Keratinocyte (primary cell): ENCODE data around the gene FXYD2. TPM values are rescaled to one million over a fixed set of nuclear protein-coding genes. Genes with fewer than 3 reads are reported as not detected.

Experiments
- DNase-seq: peaks from one replicate; pipeline ENCODE4 v3.0.0-alpha.2; 2011; ENCODE audit warnings: low read depth, missing footprints, low spot score
- FAIRE-seq: peaks from 2 replicates; lab custom pipeline; 2011; peaks lifted over from hg19 to GRCh38; lab: Jason Lieb, UNC
- H2AFZ ChIP-seq: 2 replicates; pipeline ENCODE4 v1.6.0; 2012; ENCODE audit warnings: low read length, control low read depth, inconsistent platforms; ENCODE audit not compliant: control insufficient read depth
- H3K27ac ChIP-seq: 2 replicates; pipeline ENCODE4 v1.5.1; 2011; ENCODE audit warnings: low read length; ENCODE audit not compliant: control insufficient read depth, insufficient read depth
- H3K27me3 ChIP-seq: 3 replicates; pipeline ENCODE4 v1.6.0; 2011; ENCODE audit warnings: low read length; ENCODE audit not compliant: control insufficient read depth, insufficient read depth; ENCODE audit errors: extremely low read depth
- H3K36me3 ChIP-seq, 2 experiments: 2 replicates in 1 of 2; 3 replicates in 1 of 2; pipeline ENCODE4 v1.5.1; 2011; ENCODE audit warnings: low read length in 2 of 2, mild to moderate bottlenecking in 1 of 2; ENCODE audit not compliant: control insufficient read depth in 2 of 2, insufficient read depth in 2 of 2; ENCODE audit errors: extremely low read depth in 1 of 2
- H3K4me1 ChIP-seq: 3 replicates; pipeline ENCODE4 v1.5.1; 2011; ENCODE audit warnings: low read length; ENCODE audit not compliant: control insufficient read depth, insufficient read depth; ENCODE audit errors: extremely low read depth
- H3K4me2 ChIP-seq: 3 replicates; pipeline ENCODE4 v1.6.0; 2011; ENCODE audit warnings: low read depth, low read length; ENCODE audit not compliant: control insufficient read depth, insufficient read depth; ENCODE audit errors: extremely low read depth
- H3K4me3 ChIP-seq, 3 experiments: fragments of 200-600 bp in 1 of 3; sonication (generic) in 1 of 3; 2 replicates in 2 of 3; 3 replicates in 1 of 3; pipeline ENCODE4 v1.5.1; 2011 to 2016; ENCODE audit warnings: low read length in 3 of 3, mild to moderate bottlenecking in 3 of 3, control low read depth in 2 of 3, inconsistent platforms in 1 of 3, low read depth in 1 of 3, mixed read lengths in 1 of 3, mixed run types in 1 of 3, moderate library complexity in 1 of 3; ENCODE audit not compliant: control insufficient read depth in 2 of 3, insufficient read depth in 2 of 3; ENCODE audit errors: extremely low read depth in 1 of 3
- H3K79me2 ChIP-seq: 2 replicates; pipeline ENCODE4 v1.6.0; 2012; ENCODE audit warnings: low read length; ENCODE audit not compliant: control insufficient read depth, insufficient read depth
- H3K9ac ChIP-seq: 3 replicates; pipeline ENCODE4 v1.6.0; 2011; ENCODE audit warnings: low read length; ENCODE audit not compliant: control insufficient read depth, insufficient read depth; ENCODE audit errors: extremely low read depth
- H3K9me1 ChIP-seq: 3 replicates; pipeline ENCODE4 v1.6.0; 2011; ENCODE audit warnings: low read length; ENCODE audit not compliant: control insufficient read depth, insufficient read depth; ENCODE audit errors: extremely low read depth
- H3K9me3 ChIP-seq: 2 replicates; pipeline ENCODE4 v1.5.1; 2012; ENCODE audit warnings: low read depth, low read length; ENCODE audit not compliant: control insufficient read depth
- H4K20me1 ChIP-seq: 3 replicates; pipeline ENCODE4 v1.6.0; 2011; ENCODE audit warnings: low read length; ENCODE audit not compliant: control insufficient read depth, insufficient read depth; ENCODE audit errors: extremely low read depth
- CTCF ChIP-seq, 3 experiments: IDR thresholded peaks in 1 of 3; conservative IDR thresholded peaks in 1 of 3; optimal IDR thresholded peaks in 1 of 3; 2 replicates in 2 of 3; 3 replicates in 1 of 3; pipeline versions ENCODE3 to v1.5.1; 2011; ENCODE audit warnings: low read length in 3 of 3, mild to moderate bottlenecking in 3 of 3, moderate library complexity in 2 of 3, control low read depth in 1 of 3, inconsistent platforms in 1 of 3; ENCODE audit not compliant: insufficient read depth in 2 of 3; ENCODE audit errors: extremely low read depth in 1 of 3
- EZH2 ChIP-seq: IDR thresholded peaks from one replicate; pipeline ENCODE4 v1.6.1; 2012; ENCODE audit warnings: inconsistent platforms, mild to moderate bottlenecking, low read length, moderate library complexity
- dilution Hi-C: fragments of 300-500 bp; cut with MboI; formaldehyde crosslinking; loops from one replicate; pipeline ENCODE4 v1.7.0; 2020; ENCODE audit warnings: low sequenced_read_pairs; ENCODE audit not compliant: extremely low pct_ligation_motif_present
- polyA plus RNA-seq, 5 experiments: library from polyadenylated mRNA; depleted of rRNA in 3 of 5; stranded (reverse) in 3 of 5; stranded (forward) in 1 of 5; unstranded in 1 of 5; fragments of >200 nt; gene quantifications; 1 replicate in 1 of 5; 2 replicates in 3 of 5; 3 replicates in 1 of 5; pipeline versions ENCODE4 v1.2.1 to v1.2.3, GENCODE V29; 2011 to 2012; ENCODE audit warnings: missing spikeins in 2 of 5, low read depth in 1 of 5, low replicate concordance in 1 of 5

The FXYD2 gene
- polyA plus RNA-seq, 1 donor (not counting 4 experiments of a cell fraction or from before 2014, with no cell fraction given), result not detected

- DNase-seq (no peak), FAIRE-seq (no peak)
- no peak overlapping the region for H3K27ac ChIP-seq
- no peak overlapping the region for H3K4me2 ChIP-seq
- no peaks in the 10 kb centered on the region for H3K79me2 ChIP-seq
- H2AFZ ChIP-seq, result no peak overlapping the region
- dilution Hi-C loops, result loop anchor here (25.0 kb wide), 1 partner anchor 362 kb away; no protein-coding TSS in a partner anchor
- TF ChIP-seq CTCF (optimal IDR thresholded peaks at IDR 0.05 in 1 of 3, IDR thresholded peaks at IDR 0.05 in 1 of 3, conservative IDR thresholded peaks at IDR 0.05 in 1 of 3; ENCODE audit: extremely low read depth in 1 of 3, insufficient read depth in 2 of 3, low read length in 3 of 3) (no peak), EZH2 (no peak)
- no peaks in the 10 kb centered on the region for H3K9me3 ChIP-seq
- no peaks in the 10 kb centered on the region for H3K9me1 ChIP-seq
- H3K4me3 ChIP-seq, result no peak overlapping the region
- peaks cover 6% of the 10 kb centered on the region for H3K4me1 ChIP-seq
- no peaks in the 10 kb centered on the region for H4K20me1 ChIP-seq
- H3K9ac ChIP-seq, result no peak overlapping the region
- H3K27me3 ChIP-seq, result peaks cover 48% of the 10 kb centered on the region
- H3K36me3 ChIP-seq, result no peaks in the 10 kb centered on the region
Observed at GRCh38 chr11:117799634-117800033, 24.9 kb downstream of the FXYD2 start.

- Histone ChIP-seq H3K4me2 (peak within 1 kb of the TSS; percentile 41), H3K9me1 (no peaks in the 10 kb centered on the region), H3K9ac (no peak within 1 kb of the TSS), H2AFZ (no peak within 1 kb of the TSS), H4K20me1 (no peaks in the 10 kb centered on the region), H3K79me2 (no peaks in the 10 kb centered on the region), H3K27me3 (peaks cover 74% of the 10 kb centered on the region), H3K4me1 (peaks cover 6% of the 10 kb centered on the region), H3K4me3 (peak within 1 kb of the TSS in 2 of 3 experiments; percentile 22), H3K36me3 (no peaks in the 10 kb centered on the region), H3K9me3 (no peaks in the 10 kb centered on the region), H3K27ac (no peak within 1 kb of the TSS)
- dilution Hi-C loops, result no loop called here
- TF ChIP-seq CTCF (optimal IDR thresholded peaks at IDR 0.05 in 1 of 3, IDR thresholded peaks at IDR 0.05 in 1 of 3, conservative IDR thresholded peaks at IDR 0.05 in 1 of 3; ENCODE audit: extremely low read depth in 1 of 3, insufficient read depth in 2 of 3, low read length in 3 of 3) (no peak), EZH2 (peak; percentile 85)
- FAIRE-seq, result no peak
- DNase-seq, result no peak
Observed at GRCh38 chr11:117796872-117797529, 27.5 kb downstream of the FXYD2 start, which contains the start of gene DSCAML1. DSCAML1 (minus strand) TSS chr11:117797216; CDS start chr11:117797079, 137 bp downstream.
